Activated CD4-positive, alpha-beta T cell treated with anti-CD3 and anti-CD28 coated beads for 48 hours (primary cell): ENCODE data around the gene BIRC6.
"Not testable (repeated sequence)": the region's sequence is repeated elsewhere in the genome, so short reads cannot be mapped to it uniquely, and the experiment has no call there.

Source experiments
- DNase-seq: peaks from one replicate; pipeline ENCODE4 v3.0.0-alpha.2; 2020

The BIRC6 gene

DNA sequence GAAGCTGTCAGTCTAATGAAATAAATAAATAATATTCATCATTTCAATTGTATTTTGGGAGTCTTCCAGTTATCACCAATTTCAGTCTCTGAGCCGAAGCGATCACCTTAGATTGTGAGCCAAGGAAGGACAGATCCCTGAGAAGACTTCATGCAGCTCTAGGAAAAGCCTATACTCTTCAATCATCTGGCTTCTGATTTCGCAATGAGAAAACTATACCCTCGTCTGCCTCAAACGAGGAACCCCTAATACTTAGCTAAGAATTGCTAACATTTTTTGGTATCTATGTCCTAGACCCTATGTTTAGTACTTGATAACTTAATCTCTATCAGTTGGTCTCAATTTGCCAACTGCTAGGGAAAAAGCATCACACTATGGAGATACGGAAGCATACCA, 266.5 kb downstream of the BIRC6 start:
- no peak for DNase-seq

- no peak for DNase-seq
These were observed 268.0 kb downstream of the BIRC6 start for GRCh38 chr2:32624812-32625211.

- no peak for DNase-seq
These were observed 269.9 kb downstream of the BIRC6 start for GRCh38 chr2:32626639-32627221.

GRCh38 chr2:32627441-32627813, 270.6 kb downstream of the BIRC6 start:
- peak; percentile 56 for DNase-seq

DNA sequence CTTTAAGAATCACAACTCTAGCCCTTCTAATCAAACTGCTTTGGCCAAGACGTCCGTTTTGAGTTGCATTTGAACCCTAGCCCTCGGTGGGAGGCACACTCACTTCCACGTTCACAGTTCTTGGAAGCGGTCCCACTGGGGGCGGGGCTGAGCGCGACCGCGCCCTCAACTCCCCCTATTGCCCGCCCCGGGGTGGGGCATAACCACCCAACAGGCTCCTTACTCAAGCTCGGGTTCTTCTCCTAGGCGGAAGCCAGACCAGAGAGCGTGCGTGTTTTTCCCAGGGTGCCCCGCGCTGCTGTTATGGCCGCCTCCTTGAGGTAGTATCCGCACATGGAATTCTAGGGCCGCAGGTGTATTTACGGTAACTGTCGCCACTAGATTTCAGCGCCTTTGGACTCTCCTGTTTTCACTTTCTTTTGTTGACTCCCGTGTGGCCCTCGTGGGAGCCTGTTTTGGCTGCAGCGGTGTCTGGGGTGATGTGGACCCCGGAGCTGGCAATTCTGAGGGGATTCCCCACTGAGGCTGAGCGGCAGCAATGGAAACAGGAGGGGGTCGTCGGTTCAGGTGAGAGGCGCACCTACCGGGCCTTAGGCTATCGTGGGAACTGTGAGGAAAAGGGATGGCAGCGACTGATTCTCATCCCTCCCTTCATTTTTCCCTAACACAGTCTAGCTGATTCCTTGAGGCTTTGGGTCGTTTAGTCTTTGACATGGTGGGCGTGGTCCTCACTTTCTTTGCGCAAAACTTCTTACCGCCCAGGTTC, 271.2 kb downstream of the BIRC6 start, which contains the start of gene TTC27:
TSS of gene TTC27 (plus strand) at position 237 of the 766 bp plus-strand sequence. CDS start at position 480, 243 bp downstream.
- DNase-seq: peak; percentile 97

- DNase-seq: peak; percentile 72
These were observed 275.3 kb downstream of the BIRC6 start for GRCh38 chr2:32632089-32632488.

DNA sequence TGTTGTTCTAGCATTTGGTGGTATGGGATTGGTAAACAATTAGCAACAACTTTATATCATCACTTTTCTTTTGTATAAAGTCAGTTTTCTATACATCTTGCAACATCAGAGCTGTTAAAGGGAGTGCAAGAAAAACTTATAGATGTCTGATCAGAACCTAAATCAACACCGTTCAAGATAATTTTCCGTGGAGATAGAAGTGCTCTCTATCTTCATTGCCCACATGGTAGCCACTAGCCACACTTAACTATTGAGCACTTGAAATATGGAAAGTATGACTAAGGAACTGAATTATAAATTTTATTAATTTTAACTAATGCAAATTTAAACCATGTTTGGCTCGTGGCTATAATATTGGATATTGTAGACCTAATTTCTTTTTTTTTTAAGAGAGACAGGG, 276.2 kb downstream of the BIRC6 start:
- DNase-seq: no peak

- not testable (repeated sequence) for DNase-seq
These were observed 281.7 kb downstream of the BIRC6 start for GRCh38 chr2:32638548-32638947.

DNA sequence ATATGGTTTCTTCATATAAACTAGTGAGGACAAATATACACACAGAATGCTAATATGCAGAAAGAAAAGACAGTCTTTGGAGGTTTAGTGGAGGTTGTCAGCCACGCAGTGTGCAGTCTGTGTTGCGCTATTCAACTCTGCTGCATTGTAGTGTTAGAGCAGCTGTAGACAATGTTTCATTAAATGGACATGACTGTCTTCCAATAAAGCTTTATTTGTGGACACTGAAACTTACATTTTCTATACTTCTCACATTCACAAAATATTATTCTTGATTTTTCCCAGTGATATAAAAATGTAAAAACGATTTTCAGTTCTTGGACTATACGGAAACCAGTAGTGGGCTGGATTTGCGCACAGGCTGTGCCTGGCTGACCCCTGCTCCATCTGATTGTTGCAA, 284.4 kb downstream of the BIRC6 start:
- no peak for DNase-seq

GRCh38 chr2:32647180-32647651, 290.4 kb downstream of the BIRC6 start:
- DNase-seq: no peak

DNA sequence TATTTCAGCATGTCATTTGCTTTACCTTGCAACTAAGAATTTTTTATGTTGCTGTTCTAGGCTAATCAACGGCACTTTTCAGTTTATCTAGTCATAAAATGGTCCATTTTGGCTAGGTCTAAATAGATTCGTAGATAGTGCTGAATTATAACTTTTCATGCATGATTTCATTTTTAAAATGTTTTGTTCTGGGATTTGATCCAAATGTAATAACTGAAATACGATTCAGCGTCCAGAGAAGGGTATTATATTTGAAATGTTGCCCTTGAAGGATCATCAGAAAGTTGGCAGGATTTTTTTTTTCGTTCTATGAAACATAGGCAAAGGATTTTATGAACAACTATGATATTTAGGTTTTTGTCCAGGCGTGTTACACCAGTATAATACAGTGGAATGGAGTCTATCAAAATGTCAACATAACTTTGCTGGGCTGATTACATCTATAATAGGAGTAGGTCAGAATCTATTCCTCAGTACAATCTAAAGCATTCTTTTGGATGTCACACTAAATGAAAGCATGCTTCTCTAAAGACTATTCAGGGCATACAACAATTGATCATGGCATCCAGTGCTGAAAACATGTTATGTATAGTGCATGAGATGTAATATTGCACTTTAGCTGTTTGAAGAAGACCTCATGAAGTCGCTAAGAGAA, 295.9 kb downstream of the BIRC6 start:
- no peak for DNase-seq

DNA sequence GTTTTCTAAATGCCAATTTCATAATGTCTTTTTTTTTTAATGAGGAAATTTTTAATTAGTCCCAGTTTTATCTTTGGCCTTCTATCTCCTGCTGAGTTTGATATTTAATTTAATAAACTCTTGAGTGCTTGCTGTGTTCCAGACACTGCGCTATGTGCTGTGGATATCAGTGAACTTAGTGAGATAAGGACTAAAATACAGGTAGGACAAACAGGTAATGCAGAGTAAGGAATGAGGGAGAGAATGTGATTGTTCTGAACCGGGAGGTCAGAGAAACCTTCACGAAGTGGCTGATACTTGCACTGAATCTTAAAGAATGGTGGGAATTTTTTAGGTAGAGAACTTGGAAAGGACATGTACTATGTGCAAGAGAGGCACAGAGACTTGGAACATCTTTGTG, 299.2 kb downstream of the BIRC6 start:
- no peak for DNase-seq

- DNase-seq: no peak
These were observed 307.0 kb downstream of the BIRC6 start for GRCh38 chr2:32663864-32664263.

DNA sequence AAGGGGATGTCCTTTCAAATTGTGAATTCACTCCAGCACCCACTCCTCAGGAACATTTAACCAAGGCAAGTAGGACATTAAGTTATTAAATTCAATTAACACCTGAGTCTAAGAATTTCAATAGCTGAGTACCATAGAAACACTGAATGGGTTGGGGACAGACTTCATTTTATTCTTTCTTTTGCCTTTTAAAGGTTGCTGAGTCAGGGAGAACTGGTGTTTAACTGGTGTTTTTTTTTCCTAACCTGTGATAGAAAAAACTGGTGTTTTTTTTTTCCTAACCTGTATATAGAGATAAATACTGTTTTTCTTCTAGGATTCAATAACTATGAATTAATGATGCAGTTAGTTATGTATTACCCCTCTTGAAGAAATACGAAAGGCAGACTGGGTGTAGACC, 309.9 kb downstream of the BIRC6 start:
- DNase-seq: no peak

GRCh38 chr2:32668254-32668653, 311.4 kb downstream of the BIRC6 start:
- DNase-seq: no peak
